T-helper 2 cell treated with Interferon-gamma antibody and Interleukin-4, amounts not matched to agents 5 μg/mL and 100 μg/mL, for 36 hours (primary cell): ENCODE results near the gene MED13.
"Not testable (repeated sequence)": the region's sequence is repeated elsewhere in the genome, so short reads cannot be mapped to it uniquely, and the experiment has no call there.

Experiments
- DNase-seq: peaks from one replicate; pipeline ENCODE4 v3.0.0; 2021; ENCODE audit warnings: low spot score
- H3K27ac Mint-ChIP-seq: one replicate; pipeline ENCODE4 v1.8.0; 2021; ENCODE audit warnings: mild to moderate bottlenecking, mixed read lengths
- H3K27me3 Mint-ChIP-seq: one replicate; pipeline ENCODE4 v1.8.0; 2021; ENCODE audit warnings: low read depth, mixed read lengths
- H3K36me3 Mint-ChIP-seq: one replicate; pipeline ENCODE4 v1.8.0; 2021; ENCODE audit warnings: low read depth, mixed read lengths
- H3K4me1 Mint-ChIP-seq: one replicate; pipeline ENCODE4 v1.8.0; 2021; ENCODE audit warnings: low read depth, mixed read lengths
- H3K4me3 Mint-ChIP-seq: one replicate; pipeline ENCODE4 v1.8.0; 2022; ENCODE audit warnings: mild to moderate bottlenecking, moderate library complexity, mixed read lengths
- H3K9me3 Mint-ChIP-seq: one replicate; pipeline ENCODE4 v1.8.0; 2021; ENCODE audit warnings: mixed read lengths

MED13 gene

GRCh38 chr17:62024866-62025265 is 40.2 kb downstream of the MED13 start:
- no peaks in the 10 kb centered on the region for H3K27me3 Mint-ChIP-seq
- H3K9me3 Mint-ChIP-seq = no peaks in the 10 kb centered on the region

GRCh38 chr17:62017912-62018311 is 47.2 kb downstream of the MED13 start:
- peaks cover 37% of the 10 kb centered on the region for H3K36me3 Mint-ChIP-seq
- no peak overlapping the region for H3K27ac Mint-ChIP-seq
- no peaks in the 10 kb centered on the region for H3K27me3 Mint-ChIP-seq
- no peaks in the 10 kb centered on the region for H3K9me3 Mint-ChIP-seq
- no peak for DNase-seq
- no peak overlapping the region for H3K4me3 Mint-ChIP-seq
- no peaks in the 10 kb centered on the region for H3K4me1 Mint-ChIP-seq

More at GRCh38 chr17:62024866-62025265, 40.2 kb downstream of the MED13 start:
- Mint-ChIP-seq H3K4me1 (peaks cover 9% of the 10 kb centered on the region), H3K4me3 (no peak overlapping the region), H3K27ac (no peak overlapping the region), H3K36me3 (peaks cover 53% of the 10 kb centered on the region)
- DNase-seq = no peak

- H3K36me3 Mint-ChIP-seq = peaks cover 38% of the 10 kb centered on the region
- no peak for DNase-seq
- H3K9me3 Mint-ChIP-seq = no peaks in the 10 kb centered on the region
- no peak overlapping the region for H3K4me3 Mint-ChIP-seq
- no peaks in the 10 kb centered on the region for H3K4me1 Mint-ChIP-seq
- H3K27ac Mint-ChIP-seq = no peak overlapping the region
- no peaks in the 10 kb centered on the region for H3K27me3 Mint-ChIP-seq
Observed at GRCh38 chr17:62017496-62017895, 47.6 kb downstream of the MED13 start.

- no peaks in the 10 kb centered on the region for H3K9me3 Mint-ChIP-seq
- no peaks in the 10 kb centered on the region for H3K27me3 Mint-ChIP-seq
- H3K4me3 Mint-ChIP-seq = no peak overlapping the region
- no peak overlapping the region for H3K27ac Mint-ChIP-seq
- no peaks in the 10 kb centered on the region for H3K4me1 Mint-ChIP-seq
- no peak for DNase-seq
- H3K36me3 Mint-ChIP-seq = peaks cover 44% of the 10 kb centered on the region
Observed at GRCh38 chr17:62014526-62014925, 50.6 kb downstream of the MED13 start.

GRCh38 chr17:62009220-62009619 is 55.9 kb downstream of the MED13 start:
- peaks cover 7% of the 10 kb centered on the region for H3K4me1 Mint-ChIP-seq
- no peak for DNase-seq
- H3K9me3 Mint-ChIP-seq = no peaks in the 10 kb centered on the region
- no peak overlapping the region for H3K4me3 Mint-ChIP-seq
- H3K36me3 Mint-ChIP-seq = peaks cover 58% of the 10 kb centered on the region
- H3K27me3 Mint-ChIP-seq = no peaks in the 10 kb centered on the region
- no peak overlapping the region for H3K27ac Mint-ChIP-seq

GRCh38 chr17:62008294-62008693 is 56.8 kb downstream of the MED13 start:
- H3K36me3 Mint-ChIP-seq = peaks cover 61% of the 10 kb centered on the region
- peaks cover 9% of the 10 kb centered on the region for H3K4me1 Mint-ChIP-seq
- no peaks in the 10 kb centered on the region for H3K9me3 Mint-ChIP-seq
- no peak for DNase-seq
- H3K27me3 Mint-ChIP-seq = no peaks in the 10 kb centered on the region
- no peak overlapping the region for H3K4me3 Mint-ChIP-seq
- H3K27ac Mint-ChIP-seq = peak overlapping the region; percentile 26

- H3K4me3 Mint-ChIP-seq = no peak overlapping the region
- DNase-seq = no peak
- H3K36me3 Mint-ChIP-seq = peaks cover 50% of the 10 kb centered on the region
- H3K9me3 Mint-ChIP-seq = no peaks in the 10 kb centered on the region
- H3K27ac Mint-ChIP-seq = no peak overlapping the region
- H3K27me3 Mint-ChIP-seq = no peaks in the 10 kb centered on the region
- H3K4me1 Mint-ChIP-seq = peaks cover 14% of the 10 kb centered on the region
Observed at GRCh38 chr17:62004388-62004787, 60.7 kb downstream of the MED13 start.

GRCh38 chr17:62003141-62003540 is 61.9 kb downstream of the MED13 start:
- H3K27ac Mint-ChIP-seq, H3K9me3 Mint-ChIP-seq, DNase-seq, H3K27me3 Mint-ChIP-seq, H3K4me3 Mint-ChIP-seq, H3K4me1 Mint-ChIP-seq: not testable (repeated sequence)
- H3K36me3 Mint-ChIP-seq = peaks cover 44% of the 10 kb centered on the region

GRCh38 chr17:62001105-62001504 is 64.0 kb downstream of the MED13 start:
- Mint-ChIP-seq H3K36me3 (peaks cover 37% of the 10 kb centered on the region), H3K27ac (no peak overlapping the region), H3K9me3 (no peaks in the 10 kb centered on the region), H3K27me3 (no peaks in the 10 kb centered on the region), H3K4me3 (no peak overlapping the region), H3K4me1 (peaks cover 17% of the 10 kb centered on the region)
- no peak for DNase-seq

- Mint-ChIP-seq H3K27me3 (no peaks in the 10 kb centered on the region), H3K4me1 (peaks cover 20% of the 10 kb centered on the region), H3K27ac (no peak overlapping the region), H3K4me3 (no peak overlapping the region), H3K36me3 (peaks cover 30% of the 10 kb centered on the region), H3K9me3 (no peaks in the 10 kb centered on the region)
- DNase-seq = no peak
Observed at GRCh38 chr17:62000186-62000585, 64.9 kb downstream of the MED13 start.

- H3K4me3 Mint-ChIP-seq, H3K27ac Mint-ChIP-seq, H3K27me3 Mint-ChIP-seq, H3K9me3 Mint-ChIP-seq, DNase-seq: not testable (repeated sequence)
- Mint-ChIP-seq H3K36me3 (peaks cover 24% of the 10 kb centered on the region), H3K4me1 (peaks cover 18% of the 10 kb centered on the region)
Observed at GRCh38 chr17:61998534-61998933, 66.5 kb downstream of the MED13 start.

GRCh38 chr17:61997664-61998063 is 67.4 kb downstream of the MED13 start:
- no peak for DNase-seq
- no peak overlapping the region for H3K4me3 Mint-ChIP-seq

GRCh38 chr17:61996916-61997605 is 68.0 kb downstream of the MED13 start:
- H3K4me3 Mint-ChIP-seq = no peak overlapping the region
- H3K27ac Mint-ChIP-seq = no peak overlapping the region

More at GRCh38 chr17:61997664-61998063, 67.4 kb downstream of the MED13 start:
- Mint-ChIP-seq H3K27ac (no peak overlapping the region), H3K27me3 (no peaks in the 10 kb centered on the region), H3K36me3 (peaks cover 23% of the 10 kb centered on the region), H3K9me3 (no peaks in the 10 kb centered on the region), H3K4me1 (peaks cover 18% of the 10 kb centered on the region)

GRCh38 chr17:61989509-61989908 is 75.6 kb downstream of the MED13 start:
- no peaks in the 10 kb centered on the region for H3K9me3 Mint-ChIP-seq

More at GRCh38 chr17:61996916-61997605, 68.0 kb downstream of the MED13 start:
- no peak for DNase-seq
- peaks cover 18% of the 10 kb centered on the region for H3K4me1 Mint-ChIP-seq
- H3K27me3 Mint-ChIP-seq = no peaks in the 10 kb centered on the region
- H3K9me3 Mint-ChIP-seq = no peaks in the 10 kb centered on the region
- peaks cover 25% of the 10 kb centered on the region for H3K36me3 Mint-ChIP-seq

GRCh38 chr17:61986898-61987297 is 78.2 kb downstream of the MED13 start:
- no peaks in the 10 kb centered on the region for H3K27me3 Mint-ChIP-seq
- DNase-seq = no peak
- no peaks in the 10 kb centered on the region for H3K9me3 Mint-ChIP-seq
- no peak overlapping the region for H3K27ac Mint-ChIP-seq
- H3K4me3 Mint-ChIP-seq = no peak overlapping the region
- no peaks in the 10 kb centered on the region for H3K4me1 Mint-ChIP-seq
- H3K36me3 Mint-ChIP-seq = peaks cover 31% of the 10 kb centered on the region

More at GRCh38 chr17:61989509-61989908, 75.6 kb downstream of the MED13 start:
- no peaks in the 10 kb centered on the region for H3K27me3 Mint-ChIP-seq
- H3K4me1 Mint-ChIP-seq = no peaks in the 10 kb centered on the region
- H3K27ac Mint-ChIP-seq = no peak overlapping the region
- DNase-seq = no peak
- H3K4me3 Mint-ChIP-seq = no peak overlapping the region
- H3K36me3 Mint-ChIP-seq = peaks cover 24% of the 10 kb centered on the region
